ENCODE results near the gene PAGR1.

Gene PAGR1

DNA sequence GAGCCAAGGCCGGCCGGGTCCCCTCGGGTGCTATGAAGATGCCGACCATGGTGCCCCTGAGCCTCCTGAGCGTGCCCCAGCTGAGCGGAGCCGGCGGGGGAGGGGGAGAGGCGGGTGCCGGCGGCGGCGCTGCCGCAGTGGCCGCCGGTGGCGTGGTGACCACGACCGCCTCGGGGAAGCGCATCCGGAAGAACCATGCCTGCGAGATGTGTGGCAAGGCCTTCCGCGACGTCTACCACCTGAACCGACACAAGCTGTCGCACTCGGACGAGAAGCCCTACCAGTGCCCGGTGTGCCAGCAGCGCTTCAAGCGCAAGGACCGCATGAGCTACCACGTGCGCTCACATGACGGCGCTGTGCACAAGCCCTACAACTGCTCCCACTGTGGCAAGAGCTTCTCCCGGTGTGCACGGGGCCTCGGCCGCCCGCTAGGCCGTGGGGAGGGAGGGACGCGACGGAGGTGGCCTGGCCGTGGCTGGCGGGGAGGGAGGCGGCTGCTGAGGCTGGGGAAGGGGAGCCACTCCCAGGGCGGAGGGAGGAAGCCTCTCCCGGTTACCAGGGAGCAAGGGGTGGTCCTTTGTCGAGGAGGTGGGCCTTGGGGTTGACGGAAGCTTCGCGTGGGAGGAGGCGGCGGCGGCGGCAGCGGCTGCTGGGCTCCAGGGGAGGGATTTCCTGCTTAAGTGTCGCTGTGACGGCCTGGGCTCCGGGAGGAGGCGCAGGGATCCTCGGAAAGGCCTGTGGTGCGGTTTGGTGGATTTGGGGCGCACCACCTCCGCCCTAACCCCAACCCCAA is 8.3 kb upstream of the PAGR1 start:
- peak; percentile 46 for TF ChIP-seq CTCF (conservative IDR thresholded peaks at IDR 0.05; ENCODE audit: low read depth, low read length)
- peak overlapping the region; percentile 73 for H3K4me3 ChIP-seq (ENCODE audit: low read depth, low read length)

DNA sequence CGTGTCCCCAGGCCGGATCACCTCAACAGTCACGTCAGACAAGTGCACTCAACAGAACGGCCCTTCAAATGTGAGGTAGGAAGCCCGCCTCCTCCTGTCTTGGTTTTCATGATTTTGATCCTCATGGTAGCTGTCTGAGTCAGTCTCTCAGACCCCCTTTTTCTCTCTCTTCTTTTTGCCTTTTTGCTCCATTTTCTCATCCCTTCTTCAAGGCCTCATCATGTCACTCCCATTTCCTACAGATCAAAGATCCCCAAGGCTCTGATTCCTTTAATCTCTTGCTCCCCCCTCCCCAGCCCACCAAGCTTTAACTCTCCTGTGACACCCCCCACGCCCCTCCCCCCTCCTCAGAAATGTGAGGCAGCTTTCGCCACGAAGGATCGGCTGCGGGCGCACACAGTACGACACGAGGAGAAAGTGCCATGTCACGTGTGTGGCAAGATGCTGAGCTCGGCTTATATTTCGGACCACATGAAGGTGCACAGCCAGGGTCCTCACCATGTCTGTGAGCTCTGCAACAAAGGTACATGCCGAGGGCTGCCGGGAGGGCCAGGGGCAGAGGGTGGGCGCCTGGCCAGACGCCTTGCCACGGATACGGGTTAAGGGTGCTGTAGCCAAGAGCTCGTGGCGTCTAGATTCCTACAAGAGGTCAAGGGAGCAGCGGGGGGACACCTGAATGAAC is 7.6 kb upstream of the PAGR1 start:
- no peak for DNase-seq (ENCODE audit: low read depth)
- H3K4me3 ChIP-seq (ENCODE audit: low read depth, low read length), result peak overlapping the region; percentile 73
- no peak for TF ChIP-seq CTCF (conservative IDR thresholded peaks at IDR 0.05; ENCODE audit: low read depth, low read length)

More for the DNA sequence above, 8.3 kb upstream of the PAGR1 start:
- peak; percentile 95 for DNase-seq (ENCODE audit: low read depth)

DNA sequence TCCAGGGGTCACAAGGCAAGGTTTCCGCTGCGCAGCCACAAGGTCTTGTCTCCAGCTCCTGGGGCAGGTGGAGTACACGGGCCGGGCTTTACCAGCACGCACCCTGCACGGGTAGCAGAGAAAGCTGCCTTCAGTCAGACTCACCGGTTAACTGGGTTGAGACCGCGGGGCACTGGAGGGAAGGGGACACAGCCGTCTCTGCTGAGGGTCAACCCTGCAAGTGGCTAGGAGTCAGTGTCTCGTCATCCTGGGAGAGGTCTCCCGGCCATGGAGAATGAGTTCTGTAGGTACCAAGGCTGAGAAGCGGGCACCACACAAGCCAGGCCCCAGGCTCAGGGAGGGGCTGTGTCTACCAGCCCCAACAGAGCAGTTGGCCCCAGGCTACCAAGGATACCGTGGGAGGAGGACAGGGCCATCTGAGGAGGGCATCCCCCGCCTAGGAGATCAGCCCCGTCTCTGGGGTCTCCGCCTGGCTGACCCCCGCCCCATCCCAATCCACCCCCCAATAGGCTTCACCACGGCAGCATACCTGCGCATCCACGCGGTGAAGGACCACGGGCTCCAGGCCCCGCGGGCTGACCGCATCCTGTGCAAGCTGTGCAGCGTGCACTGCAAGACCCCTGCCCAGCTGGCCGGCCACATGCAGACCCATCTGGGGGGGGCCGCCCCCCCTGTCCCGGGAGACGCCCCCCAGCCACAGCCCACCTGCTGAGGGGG is 6.8 kb upstream of the PAGR1 start:
- no peak for TF ChIP-seq CTCF (conservative IDR thresholded peaks at IDR 0.05; ENCODE audit: low read depth, low read length)
- DNase-seq (ENCODE audit: low read depth), result no peak
- peak overlapping the region; percentile 73 for H3K4me3 ChIP-seq (ENCODE audit: low read depth, low read length)

DNA sequence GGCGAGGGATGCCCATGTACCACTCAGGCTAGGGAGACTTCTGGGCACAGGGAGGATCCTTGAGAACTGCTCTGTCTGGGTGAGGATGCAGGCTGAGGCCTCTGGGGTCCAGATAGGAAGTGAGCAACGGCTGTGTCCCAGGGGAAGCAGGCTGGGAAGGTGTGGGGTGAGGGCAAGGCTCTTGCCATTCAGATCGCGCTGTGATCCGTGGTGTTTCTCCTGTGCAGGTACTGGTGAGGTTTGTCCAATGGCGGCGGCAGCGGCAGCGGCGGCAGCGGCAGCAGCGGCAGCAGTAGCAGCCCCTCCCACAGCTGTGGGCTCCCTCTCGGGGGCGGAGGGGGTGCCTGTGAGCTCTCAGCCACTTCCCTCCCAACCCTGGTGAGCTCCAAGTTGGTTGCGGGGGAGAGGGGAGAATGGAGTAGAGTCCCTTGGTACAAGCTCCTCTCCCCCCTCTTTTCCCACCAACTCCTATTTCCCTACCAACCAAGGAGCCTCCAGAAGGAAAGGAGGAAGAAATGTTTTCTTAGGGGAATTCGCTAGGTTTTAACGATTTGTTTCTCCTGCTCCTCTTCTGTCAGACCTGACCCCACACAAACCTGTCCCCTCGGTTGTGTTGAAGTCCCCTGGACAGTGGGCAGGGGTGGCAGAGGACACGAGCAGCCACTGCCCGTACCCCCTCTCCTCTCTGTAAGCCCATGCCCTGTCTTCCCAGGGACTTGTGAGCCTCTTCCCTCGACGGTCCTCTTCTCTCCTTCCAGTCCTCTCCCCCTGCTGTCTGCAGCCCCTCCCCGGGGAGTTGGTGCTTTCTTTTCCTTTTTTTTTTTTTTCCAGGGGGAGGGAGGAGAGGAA is 5.9 kb upstream of the PAGR1 start:
- no peak for TF ChIP-seq CTCF (conservative IDR thresholded peaks at IDR 0.05; ENCODE audit: low read depth, low read length)
- DNase-seq (ENCODE audit: low read depth), result peak; percentile 21
- H3K4me3 ChIP-seq (ENCODE audit: low read depth, low read length), result peak overlapping the region; percentile 3

DNA sequence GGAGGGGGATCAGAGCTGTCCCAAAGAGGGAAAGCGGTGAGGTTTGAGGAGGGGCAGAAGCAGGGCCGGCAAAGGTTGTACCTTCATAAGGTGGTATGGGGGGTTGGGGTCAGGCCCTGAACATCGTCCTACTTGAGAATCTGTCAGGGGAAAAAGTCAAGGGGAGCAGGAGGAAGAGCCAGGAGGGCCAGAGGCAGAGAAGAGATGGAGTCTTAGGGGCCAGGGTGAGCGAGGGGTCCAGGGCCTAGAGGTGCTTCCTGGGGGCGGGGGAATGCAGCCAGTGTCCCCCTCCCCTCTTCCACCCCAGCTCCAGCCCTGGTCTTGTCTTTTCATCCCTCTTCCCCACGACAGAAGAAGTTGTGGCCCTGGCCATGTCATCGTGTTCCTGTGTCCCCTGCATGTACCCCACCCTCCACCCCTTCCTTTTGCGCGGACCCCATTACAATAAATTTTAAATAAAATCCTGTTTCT is 5.2 kb upstream of the PAGR1 start:
- no peak for TF ChIP-seq CTCF (conservative IDR thresholded peaks at IDR 0.05; ENCODE audit: low read depth, low read length)
- no peak overlapping the region for H3K4me3 ChIP-seq (ENCODE audit: low read depth, low read length)
- no peak for DNase-seq (ENCODE audit: low read depth)

- peak; percentile 98 for DNase-seq (ENCODE audit: low read depth)
Measured at GRCh38 chr16:29811170-29811895, 4.6 kb upstream of the PAGR1 start.

More at GRCh38 chr16:29811170-29811895, 4.6 kb upstream of the PAGR1 start:
- peak overlapping the region; percentile 57 for H3K4me3 ChIP-seq (ENCODE audit: low read depth, low read length)
- no peak for TF ChIP-seq CTCF (conservative IDR thresholded peaks at IDR 0.05; ENCODE audit: low read depth, low read length)
